H1 (cell line): Measurements from ENCODE around the gene POLR3GL. TPM values are rescaled to one million over a fixed set of nuclear protein-coding genes. Genes with fewer than 3 reads are reported as not detected.

Experiments
- CTCF ChIA-PET: fragments of 300-600 bp; sonication (Branson Sonifier 250); formaldehyde crosslinking; loops from one replicate; lab custom pipeline; 2021; ENCODE audit not compliant: partially characterized antibody; lab: Charles Lee
- POLR2A ChIA-PET: fragments of 300-600 bp; sonication (Branson Sonifier 250); formaldehyde crosslinking; loops from one replicate; lab custom pipeline; 2021; ENCODE audit warnings: inconsistent platforms; ENCODE audit not compliant: partially characterized antibody; lab: Charles Lee
- DNase-seq, 2 experiments: peaks; one replicate each; pipeline versions ENCODE4 v3.0.0 to v3.0.0-alpha.2; 2010 to 2022; ENCODE audit warnings: low spot score in 2 of 2, low read depth in 1 of 2, mixed read lengths in 1 of 2
- FAIRE-seq: peaks from 2 replicates; lab custom pipeline; 2011; peaks lifted over from hg19 to GRCh38; lab: Jason Lieb, UNC
- H2AFZ ChIP-seq: 2 replicates; pipeline ENCODE4 v1.8.1; 2012; ENCODE audit warnings: low read length, inconsistent platforms
- H2AK5ac ChIP-seq: 2 replicates; pipeline ENCODE4 v1.6.1; 2013; ENCODE audit warnings: low read depth, low read length
- H2BK120ac ChIP-seq: replicated peaks from 2 replicates; pipeline ENCODE3; 2013; ENCODE audit warnings: low read depth, low read length, inconsistent platforms
- H2BK12ac ChIP-seq: 2 replicates; pipeline ENCODE4 v1.6.1; 2013; ENCODE audit warnings: low read depth, low read length
- H2BK15ac ChIP-seq: 2 replicates; pipeline ENCODE4 v1.6.1; 2013; ENCODE audit warnings: low read length
- H2BK20ac ChIP-seq: 2 replicates; pipeline ENCODE4 v1.6.1; 2013; ENCODE audit warnings: low read length
- H2BK5ac ChIP-seq: 2 replicates; pipeline ENCODE4 v1.6.1; 2013; ENCODE audit warnings: low read depth, low read length
- H3K14ac ChIP-seq: 2 replicates; pipeline ENCODE4 v1.6.1; 2013; ENCODE audit warnings: inconsistent platforms; ENCODE audit not compliant: insufficient read length
- H3K18ac ChIP-seq: 2 replicates; pipeline ENCODE4 v1.6.1; 2013; ENCODE audit warnings: low read length; ENCODE audit errors: extremely low read depth
- H3K23ac ChIP-seq: 2 replicates; pipeline ENCODE4 v1.6.1; 2013; ENCODE audit warnings: inconsistent platforms; ENCODE audit not compliant: insufficient read length
- H3K23me2 ChIP-seq: 2 replicates; pipeline ENCODE4 v1.6.1; 2013; ENCODE audit warnings: low read depth, low read length
- H3K27ac ChIP-seq: 2 replicates; pipeline ENCODE4 v1.6.1; 2011; ENCODE audit warnings: low read depth, low read length, inconsistent platforms
- H3K27me3 ChIP-seq, 4 experiments: replicated peaks in 1 of 4; 1 replicate in 1 of 4; 2 replicates in 3 of 4; pipeline versions ENCODE4 v1.6.1 to v1.8.1; 2011 to 2013; ENCODE audit warnings: low read length in 3 of 4, mild to moderate bottlenecking in 3 of 4, inconsistent platforms in 2 of 4, mixed read lengths in 2 of 4, moderate library complexity in 1 of 4; ENCODE audit not compliant: control insufficient read depth in 3 of 4, insufficient read depth in 3 of 4; ENCODE audit errors: extremely low read depth in 1 of 4
- H3K36me3 ChIP-seq, 4 experiments: 2 replicates each; pipeline versions ENCODE4 v1.6.1 to v1.8.1; 2011 to 2013; ENCODE audit warnings: mild to moderate bottlenecking in 4 of 4, low read length in 3 of 4, moderate library complexity in 2 of 4, control low read depth in 1 of 4, inconsistent platforms in 1 of 4; ENCODE audit not compliant: insufficient read depth in 4 of 4, control insufficient read depth in 2 of 4
- H3K4ac ChIP-seq: replicated peaks from 2 replicates; pipeline ENCODE3; 2013; ENCODE audit warnings: low read length, low read depth, mixed read lengths, inconsistent platforms; ENCODE audit not compliant: insufficient read length
- H3K4me1 ChIP-seq, 4 experiments: replicated peaks in 1 of 4; 1 replicate in 1 of 4; 2 replicates in 3 of 4; pipeline versions ENCODE4 v1.6.1 to v1.8.1; 2011 to 2013; ENCODE audit warnings: low read length in 3 of 4, inconsistent platforms in 2 of 4, mixed read lengths in 1 of 4; ENCODE audit not compliant: insufficient read depth in 4 of 4, control insufficient read depth in 3 of 4
- H3K4me2 ChIP-seq, 2 experiments: 2 replicates each; pipeline versions ENCODE4 v1.6.1 to v1.8.1; 2011 to 2013; ENCODE audit warnings: low read depth in 2 of 2, low read length in 2 of 2, control low read depth in 1 of 2, inconsistent platforms in 1 of 2, mild to moderate bottlenecking in 1 of 2; ENCODE audit not compliant: insufficient read depth in 1 of 2
- H3K4me3 ChIP-seq, 4 experiments: fragments of 200-600, 300-600 bp in 1 of 4; sonication (generic), shearing (Covaris generic), sonication (Bioruptor Twin) in 1 of 4; 2 replicates each; pipeline versions ENCODE4 v1.5.1 to v1.8.1; 2011 to 2016; ENCODE audit warnings: low read length in 4 of 4, low read depth in 3 of 4, control low read depth in 2 of 4, inconsistent platforms in 2 of 4, mild to moderate bottlenecking in 2 of 4, mixed read lengths in 1 of 4, moderate library complexity in 1 of 4; ENCODE audit not compliant: insufficient read depth in 2 of 4; ENCODE audit errors: extremely low read depth in 1 of 4
- H3K56ac ChIP-seq: replicated peaks from 2 replicates; pipeline ENCODE3; 2013; ENCODE audit warnings: low read depth, mild to moderate bottlenecking, mixed read lengths, low read length, inconsistent platforms; ENCODE audit not compliant: insufficient read length
- H3K79me1 ChIP-seq: 2 replicates; pipeline ENCODE4 v1.6.1; 2013; ENCODE audit warnings: low read depth, low read length, control low read depth
- H3K79me2 ChIP-seq, 2 experiments: 2 replicates each; pipeline versions ENCODE4 v1.6.1 to v1.8.1; 2012 to 2013; ENCODE audit warnings: low read length in 2 of 2, mild to moderate bottlenecking in 2 of 2, inconsistent platforms in 1 of 2; ENCODE audit not compliant: insufficient read depth in 2 of 2, control insufficient read depth in 1 of 2
- H3K9ac ChIP-seq, 4 experiments: replicated peaks in 1 of 4; 1 replicate in 1 of 4; 2 replicates in 3 of 4; pipeline versions ENCODE4 v1.6.1 to v1.8.1; 2011 to 2013; ENCODE audit warnings: low read depth in 3 of 4, low read length in 3 of 4, control low read depth in 2 of 4, mild to moderate bottlenecking in 2 of 4, moderate library complexity in 2 of 4, inconsistent platforms in 1 of 4; ENCODE audit errors: extremely low read depth in 1 of 4
- H3K9me3 ChIP-seq, 2 experiments: 2 replicates each; pipeline versions ENCODE4 v1.6.1 to v1.8.1; 2012 to 2013; ENCODE audit warnings: mild to moderate bottlenecking in 2 of 2, moderate library complexity in 2 of 2, control low read depth in 1 of 2, inconsistent platforms in 1 of 2, low read depth in 1 of 2, low read length in 1 of 2, mixed read lengths in 1 of 2; ENCODE audit not compliant: insufficient read depth in 2 of 2
- H4K20me1 ChIP-seq, 2 experiments: replicated peaks in 1 of 2; 2 replicates each; pipeline versions ENCODE3 to v1.8.1; 2011 to 2013; ENCODE audit warnings: inconsistent platforms in 2 of 2, low read length in 2 of 2, mild to moderate bottlenecking in 1 of 2; ENCODE audit not compliant: insufficient read depth in 2 of 2, control insufficient read depth in 1 of 2
- H4K5ac ChIP-seq: 2 replicates; pipeline ENCODE4 v1.6.1; 2013; ENCODE audit warnings: low read length, low read depth, mixed read lengths, inconsistent platforms; ENCODE audit not compliant: insufficient read length
- H4K8ac ChIP-seq: 2 replicates; pipeline ENCODE4 v1.8.0; 2013; ENCODE audit warnings: mild to moderate bottlenecking, moderate library complexity, low read length, inconsistent platforms; ENCODE audit not compliant: insufficient read depth; ENCODE audit errors: extremely low read depth
- H4K91ac ChIP-seq: replicated peaks from 2 replicates; pipeline ENCODE3; 2013; ENCODE audit warnings: low read length, mixed read lengths, inconsistent platforms; ENCODE audit not compliant: insufficient read length
- BRCA1 ChIP-seq: IDR thresholded peaks from 2 replicates; pipeline ENCODE4 v1.6.1; 2012; ENCODE audit warnings: low read depth, low read length, improper control_type of control experiment
- MAFK ChIP-seq: IDR thresholded peaks from 2 replicates; pipeline ENCODE4 v1.6.1; 2012; ENCODE audit warnings: low read depth, mild to moderate bottlenecking, improper control_type of control experiment, low read length
- RNF2 ChIP-seq: fragments of 200-900, 300-1000 bp; sonication (generic); IDR thresholded peaks from 2 replicates; pipeline ENCODE4 v1.7.1; 2016; ENCODE audit warnings: borderline replicate concordance, low read depth, mild to moderate bottlenecking, antibody characterized with exemption, low read length; ENCODE audit not compliant: poor library complexity, severe bottlenecking; ENCODE audit errors: missing control alignments
- TBP ChIP-seq: IDR thresholded peaks from 2 replicates; pipeline ENCODE4 v1.6.1; 2011; ENCODE audit warnings: low read depth, low read length, improper control_type of control experiment
- WGBS, 2 experiments: shearing (Covaris generic) in 1 of 2; methylation state at CpG; one replicate each; pipeline versions ENCODE4 v1.1.6 to v1.1.7; 2013 to 2015; ENCODE audit warnings: low lambda C conversion rate in 2 of 2, mixed read lengths in 2 of 2, inconsistent platforms in 1 of 2, low coverage in 1 of 2, missing lambda C conversion rate in 1 of 2; ENCODE audit not compliant: insufficient replicate concordance in 2 of 2, insufficient coverage in 1 of 2, insufficient read length in 1 of 2; ENCODE audit errors: extremely low coverage in 1 of 2, missing lambda C conversion rate in 1 of 2; 5-methylcytosine and 5-hydroxymethylcytosine counted together
- polyA plus RNA-seq, 7 experiments: library from polyadenylated mRNA; depleted of rRNA in 3 of 7; stranded (reverse) in 5 of 7; unstranded in 2 of 7; fragments of >200 nt in 5 of 7; fragments of 200-250 nt in 2 of 7; gene quantifications; 1 replicate in 5 of 7; 2 replicates in 1 of 7; 4 replicates in 1 of 7; pipeline versions ENCODE4 v1.2.1 to v1.2.3, GENCODE V29; 2011 to 2013; ENCODE audit warnings: missing spikeins in 2 of 7, mixed read lengths in 2 of 7
- total RNA-seq: library from RNA; stranded (reverse); fragmentation: NEBNext Ultra II Directional; extraction: Animal tissue kit (Norgen Biotek cat#: 25700); gene quantifications from 2 replicates; pipeline ENCODE4 v1.2.1, GENCODE V29; 2021

Gene POLR3GL
- total and polyA plus RNA-seq, 2 of the 8 experiments (the other 6 are each of a cell fraction or from before 2014, with no cell fraction given): 3.1 to 3.9 TPM

- no peak overlapping the region for H4K5ac ChIP-seq
- no peak overlapping the region for H3K23ac ChIP-seq
- H2BK12ac ChIP-seq: peak overlapping the region; percentile 68; the same call in 1 of the 2 replicates
- peak overlapping the region; percentile 56 to 85 (median 82) for H3K4me3 ChIP-seq
- ChIA-PET CTCF (interaction anchor here (3.6 kb wide), 1 partner anchor 18 kb away, joined by 17 read pairs; no protein-coding TSS in a partner anchor), POLR2A (interaction anchor here (0.7 to 5.3 kb wide), 4 partner anchors 34 to 74 kb away, joined by 3 to 31 read pairs (median 5); partner anchors contain the start of genes RBM8A and TXNIP)
- no peak overlapping the region for H2BK5ac ChIP-seq
- H3K4me1 ChIP-seq: peaks cover 0 to 20% (median 11%) of the 10 kb centered on the region in 4 experiments; a peak in 6 of 7 replicates
- no peak overlapping the region for H3K4ac ChIP-seq
- FAIRE-seq: no peak
- H3K36me3 ChIP-seq: no peaks in the 10 kb centered on the region
- no peak overlapping the region for H4K8ac ChIP-seq
- no peak overlapping the region for H3K56ac ChIP-seq
- H3K27ac ChIP-seq: no peak overlapping the region
- H3K27me3 ChIP-seq: peaks cover 25 to 70% (median 63%) of the 10 kb centered on the region in 4 experiments
- peak in 1 of 2 experiments; percentile 66 for DNase-seq
- no peak overlapping the region for H3K18ac ChIP-seq
- H2BK20ac ChIP-seq: no peak overlapping the region
- H3K23me2 ChIP-seq: peaks cover 25% of the 10 kb centered on the region
- no peaks in the 10 kb centered on the region for H3K9me3 ChIP-seq
- H3K79me2 ChIP-seq: no peaks in the 10 kb centered on the region
- H4K91ac ChIP-seq: no peak overlapping the region
- H3K4me2 ChIP-seq: peak overlapping the region; percentile 93 to 98
- no peak overlapping the region for H2AK5ac ChIP-seq
- H2BK120ac ChIP-seq: no peak overlapping the region
- no peak overlapping the region for H2BK15ac ChIP-seq
- TF ChIP-seq BRCA1 (no peak), MAFK (no peak), RNF2 (peak; percentile 28), TBP (no peak)
- peak overlapping the region; percentile 40; the same call in 1 of the 2 replicates for H2AFZ ChIP-seq
- H4K20me1 ChIP-seq: peaks cover 0 to 2% of the 10 kb centered on the region in 2 experiments
- no peak overlapping the region for H3K14ac ChIP-seq
- no peaks in the 10 kb centered on the region for H3K79me1 ChIP-seq
- H3K9ac ChIP-seq: no peak overlapping the region
- WGBS, 2 experiments: 1% methylated on average over 22 of the region's 22 CpGs; no CpG with 5 or more reads in 1 of the 2 experiments
Observed at GRCh38 chr1:145961109-145961424, 3.4 kb upstream of the POLR3GL start.
